ENCODE measurements around the gene DYNLL2. TPM values are rescaled to one million over a fixed set of nuclear protein-coding genes. Genes with fewer than 3 reads are reported as not detected.
"Not testable (repeated sequence)": the region's sequence is repeated elsewhere in the genome, so short reads cannot be mapped to it uniquely, and the experiment has no call there.

Gene DYNLL2
- 18.3 TPM for total RNA-seq

GRCh38 chr17:58082870-58083490 is at the start of gene DYNLL2:
Gene DYNLL2, plus strand, starts transcription at chr17:58083419. Its CDS starts 3,672 bp downstream, at chr17:58087091.
- peaks cover 0 to 3% (median 0%) of the 10 kb centered on the region in 3 donors for H3K27me3 ChIP-seq (ENCODE audit: control insufficient read depth in 3 of 3, insufficient read depth in 3 of 3, low read length in 3 of 3)
- peak within 1 kb of the TSS; percentile 90 to 93 (median 92) for H3K4me3 ChIP-seq (ENCODE audit: low read length in 3 of 3)
- H3K4me1 ChIP-seq (ENCODE audit: control insufficient read depth in 3 of 3, insufficient read depth in 3 of 3, low read length in 3 of 3), result peaks cover 36 to 43% (median 36%) of the 10 kb centered on the region in 3 donors
- H3K9me3 ChIP-seq (ENCODE audit: control insufficient read depth in 3 of 3, low read length in 3 of 3), result no peaks in the 10 kb centered on the region
- peak within 1 kb of the TSS; percentile 90 for H3K27ac ChIP-seq (ENCODE audit: low read depth, low read length)
- H3K9ac ChIP-seq (ENCODE audit: low read depth in 1 of 3, low read length in 3 of 3), result peak within 1 kb of the TSS; percentile 88 to 97 (median 88)
- peaks cover 16 to 21% (median 20%) of the 10 kb centered on the region in 3 donors for H3K36me3 ChIP-seq (ENCODE audit: control insufficient read depth in 3 of 3, insufficient read depth in 3 of 3, low read length in 3 of 3)

GRCh38 chr17:58039975-58040374 is 43.2 kb upstream of the DYNLL2 start:
- Histone ChIP-seq H3K9me3 (ENCODE audit: control insufficient read depth in 3 of 3, low read length in 3 of 3) (no peaks in the 10 kb centered on the region), H3K27ac (ENCODE audit: low read depth, low read length) (no peak overlapping the region), H3K9ac (ENCODE audit: low read depth in 1 of 3, low read length in 3 of 3) (no peak overlapping the region), H3K36me3 (ENCODE audit: control insufficient read depth in 3 of 3, insufficient read depth in 3 of 3, low read length in 3 of 3) (no peaks in the 10 kb centered on the region), H3K27me3 (ENCODE audit: control insufficient read depth in 3 of 3, insufficient read depth in 3 of 3, low read length in 3 of 3) (peaks cover 0 to 6% (median 0%) of the 10 kb centered on the region in 3 donors), H3K4me1 (ENCODE audit: control insufficient read depth in 3 of 3, insufficient read depth in 3 of 3, low read length in 3 of 3) (no peaks in the 10 kb centered on the region), H3K4me3 (ENCODE audit: low read length in 3 of 3) (no peak overlapping the region)

GRCh38 chr17:58040386-58040785 is 42.8 kb upstream of the DYNLL2 start:
- no peaks in the 10 kb centered on the region for H3K4me1 ChIP-seq (ENCODE audit: control insufficient read depth in 3 of 3, insufficient read depth in 3 of 3, low read length in 3 of 3)
- H3K36me3 ChIP-seq (ENCODE audit: control insufficient read depth in 3 of 3, insufficient read depth in 3 of 3, low read length in 3 of 3), result no peaks in the 10 kb centered on the region
- no peak overlapping the region for H3K9ac ChIP-seq (ENCODE audit: low read depth in 1 of 3, low read length in 3 of 3)
- no peak overlapping the region for H3K27ac ChIP-seq (ENCODE audit: low read depth, low read length)
- H3K9me3 ChIP-seq (ENCODE audit: control insufficient read depth in 3 of 3, low read length in 3 of 3), result no peaks in the 10 kb centered on the region
- H3K27me3 ChIP-seq (ENCODE audit: control insufficient read depth in 3 of 3, insufficient read depth in 3 of 3, low read length in 3 of 3), result peaks cover 0 to 6% (median 0%) of the 10 kb centered on the region in 3 donors
- H3K4me3 ChIP-seq (ENCODE audit: low read length in 3 of 3), result no peak overlapping the region

- Histone ChIP-seq H3K4me1 (ENCODE audit: control insufficient read depth in 3 of 3, insufficient read depth in 3 of 3, low read length in 3 of 3) (no peaks in the 10 kb centered on the region), H3K36me3 (ENCODE audit: control insufficient read depth in 3 of 3, insufficient read depth in 3 of 3, low read length in 3 of 3) (no peaks in the 10 kb centered on the region), H3K9ac (ENCODE audit: low read depth in 1 of 3, low read length in 3 of 3) (no peak overlapping the region), H3K9me3 (ENCODE audit: control insufficient read depth in 3 of 3, low read length in 3 of 3) (no peaks in the 10 kb centered on the region), H3K27ac (ENCODE audit: low read depth, low read length) (no peak overlapping the region), H3K4me3 (ENCODE audit: low read length in 3 of 3) (no peak overlapping the region), H3K27me3 (ENCODE audit: control insufficient read depth in 3 of 3, insufficient read depth in 3 of 3, low read length in 3 of 3) (peaks cover 0 to 6% (median 0%) of the 10 kb centered on the region in 3 donors)
These were observed 42.1 kb upstream of the DYNLL2 start for GRCh38 chr17:58041161-58041560.

DNA sequence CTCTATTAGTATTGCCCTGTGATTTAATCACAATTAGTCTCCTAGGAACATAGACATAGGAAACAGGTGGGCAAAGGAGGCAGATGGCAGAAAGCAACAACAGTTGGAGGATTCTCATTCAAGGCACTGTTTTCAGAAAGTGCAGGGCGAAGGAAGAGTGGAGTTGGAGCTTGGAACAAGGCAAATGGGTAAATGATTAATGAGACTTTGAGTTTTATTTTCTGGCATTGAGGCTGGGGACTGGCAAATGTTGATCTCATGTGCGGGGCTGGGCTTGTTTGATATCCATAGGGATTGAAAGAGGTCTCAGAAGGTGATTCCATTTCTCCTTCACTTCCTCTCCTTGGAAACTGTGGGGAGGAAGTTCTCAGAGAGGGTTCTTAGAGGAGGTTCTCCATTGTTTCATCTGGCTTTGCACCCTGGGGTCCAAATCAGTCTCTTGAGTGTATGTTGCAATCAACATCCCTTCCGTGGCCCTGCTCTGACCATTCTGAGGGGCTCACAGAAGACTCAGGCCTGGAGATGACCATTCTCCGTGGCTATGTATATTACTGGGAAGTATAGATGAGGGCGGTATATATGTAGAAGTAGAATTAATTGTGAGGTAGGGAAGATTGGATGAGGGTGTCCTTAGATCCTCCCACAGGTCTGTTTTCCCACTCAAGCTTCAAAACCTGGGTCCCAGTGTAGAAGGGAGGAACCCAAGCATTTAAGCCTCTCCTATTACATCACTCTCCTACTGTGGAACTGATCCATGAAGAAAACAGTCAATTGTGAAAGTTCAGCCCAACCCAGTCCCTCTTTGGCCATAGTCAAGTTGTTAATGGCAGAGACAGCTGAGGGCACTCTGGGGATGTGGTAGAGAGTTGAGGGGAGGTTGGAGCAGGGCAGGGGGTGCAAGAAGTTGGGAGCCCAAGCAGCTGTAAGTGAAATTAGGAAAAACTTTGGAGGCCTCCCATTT is 39.7 kb upstream of the DYNLL2 start:
- Histone ChIP-seq H3K4me3 (ENCODE audit: low read length in 3 of 3) (no peak overlapping the region), H3K9me3 (ENCODE audit: control insufficient read depth in 3 of 3, low read length in 3 of 3) (no peaks in the 10 kb centered on the region), H3K27ac (ENCODE audit: low read depth, low read length) (no peak overlapping the region), H3K36me3 (ENCODE audit: control insufficient read depth in 3 of 3, insufficient read depth in 3 of 3, low read length in 3 of 3) (no peaks in the 10 kb centered on the region), H3K9ac (ENCODE audit: low read depth in 1 of 3, low read length in 3 of 3) (no peak overlapping the region), H3K27me3 (ENCODE audit: control insufficient read depth in 3 of 3, insufficient read depth in 3 of 3, low read length in 3 of 3) (peaks cover 0 to 6% (median 0%) of the 10 kb centered on the region in 3 donors), H3K4me1 (ENCODE audit: control insufficient read depth in 3 of 3, insufficient read depth in 3 of 3, low read length in 3 of 3) (no peaks in the 10 kb centered on the region)

DNA sequence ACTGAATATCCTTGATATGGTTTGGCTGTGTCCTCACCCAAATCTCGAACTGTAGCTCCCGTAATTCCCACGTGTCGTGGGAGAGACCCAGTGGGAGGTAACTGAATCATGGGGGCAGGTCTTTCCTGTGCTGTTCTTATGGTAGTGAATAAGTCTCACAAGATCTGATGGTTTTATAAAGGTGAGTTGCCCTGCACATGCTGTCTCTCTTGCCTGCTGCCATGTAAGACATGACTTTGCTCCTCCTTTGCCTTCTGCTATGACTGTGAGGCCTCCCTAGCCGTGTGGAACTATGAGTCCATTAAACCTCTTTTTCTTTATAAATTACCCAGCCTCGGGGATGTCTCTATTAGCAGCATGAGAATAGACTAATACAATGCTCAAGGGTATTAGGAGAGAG is 39.0 kb upstream of the DYNLL2 start:
- H3K9me3 ChIP-seq (ENCODE audit: control insufficient read depth in 3 of 3, low read length in 3 of 3); H3K27me3 ChIP-seq (ENCODE audit: control insufficient read depth in 3 of 3, insufficient read depth in 3 of 3, low read length in 3 of 3); H3K36me3 ChIP-seq (ENCODE audit: control insufficient read depth in 3 of 3, insufficient read depth in 3 of 3, low read length in 3 of 3); H3K4me3 ChIP-seq (ENCODE audit: low read length in 3 of 3); H3K4me1 ChIP-seq (ENCODE audit: control insufficient read depth in 3 of 3, insufficient read depth in 3 of 3, low read length in 3 of 3); H3K27ac ChIP-seq (ENCODE audit: low read depth, low read length); H3K9ac ChIP-seq (ENCODE audit: low read depth in 1 of 3, low read length in 3 of 3): not testable (repeated sequence)

- no peak overlapping the region for H3K4me3 ChIP-seq (ENCODE audit: low read length in 3 of 3)
- H3K4me1 ChIP-seq (ENCODE audit: control insufficient read depth in 3 of 3, insufficient read depth in 3 of 3, low read length in 3 of 3), result no peaks in the 10 kb centered on the region
- H3K27ac ChIP-seq (ENCODE audit: low read depth, low read length), result no peak overlapping the region
These were observed 36.8 kb upstream of the DYNLL2 start for GRCh38 chr17:58046239-58047094.

GRCh38 chr17:58047376-58048150 is 35.7 kb upstream of the DYNLL2 start:
- no peaks in the 10 kb centered on the region for H3K36me3 ChIP-seq (ENCODE audit: control insufficient read depth in 3 of 3, insufficient read depth in 3 of 3, low read length in 3 of 3)
- H3K27me3 ChIP-seq (ENCODE audit: control insufficient read depth in 3 of 3, insufficient read depth in 3 of 3, low read length in 3 of 3), result no peaks in the 10 kb centered on the region
- H3K4me1 ChIP-seq (ENCODE audit: control insufficient read depth in 3 of 3, insufficient read depth in 3 of 3, low read length in 3 of 3), result no peaks in the 10 kb centered on the region
- H3K9me3 ChIP-seq (ENCODE audit: control insufficient read depth in 3 of 3, low read length in 3 of 3), result no peaks in the 10 kb centered on the region
- H3K27ac ChIP-seq (ENCODE audit: low read depth, low read length), result no peak overlapping the region
- H3K4me3 ChIP-seq (ENCODE audit: low read length in 3 of 3), result no peak overlapping the region
- no peak overlapping the region for H3K9ac ChIP-seq (ENCODE audit: low read depth in 1 of 3, low read length in 3 of 3)

More at GRCh38 chr17:58046239-58047094, 36.8 kb upstream of the DYNLL2 start:
- no peaks in the 10 kb centered on the region for H3K9me3 ChIP-seq (ENCODE audit: control insufficient read depth in 3 of 3, low read length in 3 of 3)
- H3K36me3 ChIP-seq (ENCODE audit: control insufficient read depth in 3 of 3, insufficient read depth in 3 of 3, low read length in 3 of 3), result no peaks in the 10 kb centered on the region
- H3K27me3 ChIP-seq (ENCODE audit: control insufficient read depth in 3 of 3, insufficient read depth in 3 of 3, low read length in 3 of 3), result peaks cover 0 to 3% (median 0%) of the 10 kb centered on the region in 3 donors
- H3K9ac ChIP-seq (ENCODE audit: low read depth in 1 of 3, low read length in 3 of 3), result no peak overlapping the region

GRCh38 chr17:58049533-58049932 is 33.7 kb upstream of the DYNLL2 start:
- Histone ChIP-seq H3K4me1 (ENCODE audit: control insufficient read depth in 3 of 3, insufficient read depth in 3 of 3, low read length in 3 of 3) (no peaks in the 10 kb centered on the region), H3K27ac (ENCODE audit: low read depth, low read length) (no peak overlapping the region), H3K27me3 (ENCODE audit: control insufficient read depth in 3 of 3, insufficient read depth in 3 of 3, low read length in 3 of 3) (no peaks in the 10 kb centered on the region), H3K9ac (ENCODE audit: low read depth in 1 of 3, low read length in 3 of 3) (no peak overlapping the region), H3K4me3 (ENCODE audit: low read length in 3 of 3) (no peak overlapping the region), H3K36me3 (ENCODE audit: control insufficient read depth in 3 of 3, insufficient read depth in 3 of 3, low read length in 3 of 3) (no peaks in the 10 kb centered on the region), H3K9me3 (ENCODE audit: control insufficient read depth in 3 of 3, low read length in 3 of 3) (no peaks in the 10 kb centered on the region)
